ENCODE data around the gene CYBB.

Gene CYBB

GRCh38 chrX:37860721-37861120, 80.9 kb downstream of the CYBB start:
- TF ChIP-seq, protein P1, sequence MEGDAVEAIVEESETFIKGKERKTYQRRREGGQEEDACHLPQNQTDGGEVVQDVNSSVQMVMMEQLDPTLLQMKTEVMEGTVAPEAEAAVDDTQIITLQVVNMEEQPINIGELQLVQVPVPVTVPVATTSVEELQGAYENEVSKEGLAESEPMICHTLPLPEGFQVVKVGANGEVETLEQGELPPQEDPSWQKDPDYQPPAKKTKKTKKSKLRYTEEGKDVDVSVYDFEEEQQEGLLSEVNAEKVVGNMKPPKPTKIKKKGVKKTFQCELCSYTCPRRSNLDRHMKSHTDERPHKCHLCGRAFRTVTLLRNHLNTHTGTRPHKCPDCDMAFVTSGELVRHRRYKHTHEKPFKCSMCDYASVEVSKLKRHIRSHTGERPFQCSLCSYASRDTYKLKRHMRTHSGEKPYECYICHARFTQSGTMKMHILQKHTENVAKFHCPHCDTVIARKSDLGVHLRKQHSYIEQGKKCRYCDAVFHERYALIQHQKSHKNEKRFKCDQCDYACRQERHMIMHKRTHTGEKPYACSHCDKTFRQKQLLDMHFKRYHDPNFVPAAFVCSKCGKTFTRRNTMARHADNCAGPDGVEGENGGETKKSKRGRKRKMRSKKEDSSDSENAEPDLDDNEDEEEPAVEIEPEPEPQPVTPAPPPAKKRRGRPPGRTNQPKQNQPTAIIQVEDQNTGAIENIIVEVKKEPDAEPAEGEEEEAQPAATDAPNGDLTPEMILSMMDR (IDR thresholded peaks at IDR 0.05): no peak
- Mint-ChIP-seq H3K9me3 (peaks cover 36% of the 10 kb centered on the region), H3K27me3 (ENCODE audit: low read depth, poor library complexity) (no peaks in the 10 kb centered on the region), H3K27ac (peak overlapping the region; percentile 30), H3K4me3 (peak overlapping the region; percentile 46), H3K4me1 (peaks cover 13% of the 10 kb centered on the region), H3K36me3 (ENCODE audit: low read depth) (no peaks in the 10 kb centered on the region)
- peak; percentile 2 for DNase-seq

DNA sequence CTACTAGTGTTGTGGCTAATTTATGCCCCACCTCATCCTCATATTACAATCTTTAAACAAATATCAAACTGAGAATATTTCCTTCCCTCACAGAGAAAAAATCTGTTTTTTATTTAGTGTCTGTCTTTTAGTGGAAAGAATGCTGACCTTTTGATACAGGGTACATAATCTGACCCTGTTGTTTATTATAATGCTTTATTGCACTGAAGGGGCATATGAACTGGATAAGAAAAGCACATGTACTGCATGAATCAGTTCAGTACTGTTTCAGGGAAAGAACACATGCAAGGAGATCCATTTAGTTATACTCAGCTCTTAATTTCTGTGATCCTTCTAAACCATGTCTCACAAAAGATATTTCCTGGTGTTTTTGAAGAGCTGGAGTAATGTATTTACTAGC, 83.0 kb downstream of the CYBB start:
- no peak overlapping the region for H3K4me3 Mint-ChIP-seq
- no peaks in the 10 kb centered on the region for H3K27me3 Mint-ChIP-seq (ENCODE audit: low read depth, poor library complexity)
- TF ChIP-seq, protein P1 (IDR thresholded peaks at IDR 0.05): no peak
- peaks cover 5% of the 10 kb centered on the region for H3K36me3 Mint-ChIP-seq (ENCODE audit: low read depth)
- DNase-seq: no peak
- peaks cover 28% of the 10 kb centered on the region for H3K9me3 Mint-ChIP-seq
- no peak overlapping the region for H3K27ac Mint-ChIP-seq
- H3K4me1 Mint-ChIP-seq: peaks cover 13% of the 10 kb centered on the region
